Right lobe of liver (tissue), 6 donors: ENCODE results near the gene ASMT. TPM values are rescaled to one million over a fixed set of nuclear protein-coding genes. Genes with fewer than 3 reads are reported as not detected.

Experiments
- ATAC-seq, 4 donors: fragments of 200-7000 bp; cut with Tn5 transposase; one replicate each; pipeline ENCODE4 v1.9.1; 2020; ENCODE audit warnings: mild to moderate bottlenecking in 4 of 4, moderate library complexity in 4 of 4
- DNase-seq, 3 donors: peaks; one replicate each; pipeline ENCODE4 v3.0.0-alpha.2; 2020
- H3K27ac ChIP-seq, 3 donors: fragments of 200-600 bp; one replicate each; pipeline ENCODE4 v1.8.0; 2022
- H3K27me3 ChIP-seq, 2 donors: fragments of 200-600 bp; one replicate each; pipeline ENCODE4 v1.8.0; 2022
- H3K36me3 ChIP-seq, 4 donors: fragments of 200-600 bp; sonication (generic) in 1 of 4; one replicate each; pipeline versions ENCODE4 v1.5.1 to v1.8.0; 2017 to 2022; ENCODE audit warnings: control low read depth in 1 of 4
- H3K4me1 ChIP-seq, 4 donors: fragments of 200-600 bp; sonication (generic) in 1 of 4; one replicate each; pipeline versions ENCODE4 v1.5.1 to v1.8.0; 2017 to 2022; ENCODE audit warnings: control low read depth in 1 of 4
- H3K4me3 ChIP-seq, 3 donors: fragments of 200-600 bp; one replicate each; pipeline ENCODE4 v1.8.0; 2022
- H3K9me3 ChIP-seq, 4 donors: fragments of 200-600 bp; sonication (generic) in 1 of 4; one replicate each; pipeline versions ENCODE4 v1.5.1 to v1.8.0; 2017 to 2022; ENCODE audit warnings: control low read depth in 1 of 4
- POLR2A ChIP-seq: fragments of 450-650 bp; IDR thresholded peaks from one replicate; pipeline ENCODE4 v1.6.1; 2017; ENCODE audit warnings: antibody characterized with exemption, mild to moderate bottlenecking
- WGBS: methylation state at CpG from one replicate; pipeline ENCODE4 v1.1.6; 2018; ENCODE audit warnings: low coverage, low lambda C conversion rate; ENCODE audit not compliant: insufficient coverage; ENCODE audit errors: missing lambda C conversion rate; 5-methylcytosine and 5-hydroxymethylcytosine counted together
- intact Hi-C, 2 donors: fragments of 100-400 bp; cut with DNase I; formaldehyde crosslinking; loops; one replicate each; pipeline versions ENCODE4 v1.11.2 to v1.14.1; 2022
- total RNA-seq, 6 experiments: library from RNA; depleted of rRNA in 2 of 6; stranded (reverse); fragments of >200 nt in 2 of 6; fragmentation: NEBNext Ultra II Directional in 3 of 6; extraction: Animal tissue kit (Norgen Biotek cat#: 25700) in 3 of 6; gene quantifications; one replicate each; pipeline versions ENCODE4 v1.1.0 to v1.2.4, GENCODE V29; 2016 to 2023
- TF ChIP-seq, protein P1 (sequence below), 4 donors: fragments of 200-600 bp in 3 of 4; fragments of 450-650 bp in 1 of 4; IDR thresholded peaks; one replicate each; pipeline versions ENCODE4 v1.5.1 to v1.8.0; 2016 to 2022; ENCODE audit warnings: antibody characterized with exemption in 4 of 4, mild to moderate bottlenecking in 2 of 4
- donor health status: DM: no; HTN: yes; CAD: no.
- donor health status: DM: no; HTN: no; CAD: no.
- donor health status: DM: no; HTN: no; CAD: no.
- donor health status: DM: no; HTN: yes; CAD: no.
- donor health status: DM: no; HTN: yes; CAD: no.

Gene ASMT
- total RNA-seq, 6 experiments from 2014 or later, result 0.13 TPM; not detected in 5

DNA sequence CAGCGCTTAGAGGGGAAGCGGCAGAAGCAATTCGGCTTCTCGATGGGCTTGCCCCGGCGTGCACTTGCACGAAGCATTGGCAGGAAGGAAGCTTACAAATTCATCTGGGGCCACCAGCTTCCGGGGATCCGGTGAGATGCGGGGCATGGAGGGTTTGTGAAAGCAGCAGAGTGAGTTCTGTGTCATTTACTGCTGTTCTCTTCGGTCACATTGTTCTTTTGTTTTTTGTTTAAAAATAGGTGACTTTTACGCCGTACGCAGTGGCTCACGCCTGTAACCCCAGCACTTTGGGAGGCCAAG lies 47.0 kb downstream of the ASMT start:
- DNase-seq (no peak), ATAC-seq (no peak)
- intact Hi-C loops, result no loop called here
- Histone ChIP-seq H3K4me1 (no peaks in the 10 kb centered on the region), H3K4me3 (no peak overlapping the region), H3K9me3 (no peaks in the 10 kb centered on the region), H3K27me3 (no peaks in the 10 kb centered on the region), H3K36me3 (no peaks in the 10 kb centered on the region), H3K27ac (no peak overlapping the region)
- TF ChIP-seq, protein P1, sequence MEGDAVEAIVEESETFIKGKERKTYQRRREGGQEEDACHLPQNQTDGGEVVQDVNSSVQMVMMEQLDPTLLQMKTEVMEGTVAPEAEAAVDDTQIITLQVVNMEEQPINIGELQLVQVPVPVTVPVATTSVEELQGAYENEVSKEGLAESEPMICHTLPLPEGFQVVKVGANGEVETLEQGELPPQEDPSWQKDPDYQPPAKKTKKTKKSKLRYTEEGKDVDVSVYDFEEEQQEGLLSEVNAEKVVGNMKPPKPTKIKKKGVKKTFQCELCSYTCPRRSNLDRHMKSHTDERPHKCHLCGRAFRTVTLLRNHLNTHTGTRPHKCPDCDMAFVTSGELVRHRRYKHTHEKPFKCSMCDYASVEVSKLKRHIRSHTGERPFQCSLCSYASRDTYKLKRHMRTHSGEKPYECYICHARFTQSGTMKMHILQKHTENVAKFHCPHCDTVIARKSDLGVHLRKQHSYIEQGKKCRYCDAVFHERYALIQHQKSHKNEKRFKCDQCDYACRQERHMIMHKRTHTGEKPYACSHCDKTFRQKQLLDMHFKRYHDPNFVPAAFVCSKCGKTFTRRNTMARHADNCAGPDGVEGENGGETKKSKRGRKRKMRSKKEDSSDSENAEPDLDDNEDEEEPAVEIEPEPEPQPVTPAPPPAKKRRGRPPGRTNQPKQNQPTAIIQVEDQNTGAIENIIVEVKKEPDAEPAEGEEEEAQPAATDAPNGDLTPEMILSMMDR (IDR thresholded peaks at IDR 0.05), result no peak
- TF ChIP-seq POLR2A, result no peak
- 80% methylated on average over 9 of the region's 15 CpGs for WGBS

DNA sequence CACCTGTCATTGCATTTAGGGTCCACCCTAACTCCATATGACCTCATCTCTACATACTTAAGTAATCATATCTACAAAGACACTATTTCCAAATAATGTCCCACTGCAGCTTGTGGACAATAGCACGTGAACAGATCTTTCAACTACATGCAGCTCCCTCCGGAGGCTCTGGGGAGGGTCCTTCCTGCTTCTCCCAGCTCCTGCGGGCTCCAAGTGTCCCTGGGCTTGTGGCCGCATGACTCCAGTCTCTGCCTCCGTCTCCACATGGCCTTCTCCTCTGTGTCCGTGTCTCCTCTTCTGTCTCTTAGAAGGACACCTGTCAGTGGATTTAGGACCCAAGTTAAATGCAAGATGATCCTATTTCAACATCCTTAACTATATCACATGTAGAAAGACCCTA lies 52.7 kb downstream of the ASMT start:
- no peak overlapping the region for H3K4me3 ChIP-seq
- intact Hi-C loops, result no loop called here
- H3K9me3 ChIP-seq, result no peaks in the 10 kb centered on the region
- H3K27me3 ChIP-seq, result no peaks in the 10 kb centered on the region
- 56% methylated on average over 6 of the region's 6 CpGs for WGBS
- no peak for TF ChIP-seq POLR2A
- TF ChIP-seq, protein P1 (IDR thresholded peaks at IDR 0.05), result no peak
- H3K36me3 ChIP-seq, result no peaks in the 10 kb centered on the region
- H3K27ac ChIP-seq, result no peak overlapping the region
- no peaks in the 10 kb centered on the region for H3K4me1 ChIP-seq
- no peak for DNase-seq
- no peak for ATAC-seq

- Histone ChIP-seq H3K4me1 (no peaks in the 10 kb centered on the region), H3K27me3 (no peaks in the 10 kb centered on the region), H3K9me3 (no peaks in the 10 kb centered on the region), H3K27ac (no peak overlapping the region), H3K36me3 (no peaks in the 10 kb centered on the region), H3K4me3 (no peak overlapping the region)
- TF ChIP-seq, protein P1 (IDR thresholded peaks at IDR 0.05), result peak; percentile 50 to 64 (median 56)
- no peak for TF ChIP-seq POLR2A
- intact Hi-C loops, result no loop called here
- 50% methylated on average over 4 of the region's 7 CpGs for WGBS
- ATAC-seq (peak; percentile 27 to 75 (median 58)), DNase-seq (no peak)
Observed at GRCh38 chrX:1673337-1673736, 58.5 kb downstream of the ASMT start.

- intact Hi-C loops, result no loop called here
- no peak overlapping the region for H3K27ac ChIP-seq
- H3K27me3 ChIP-seq, result no peaks in the 10 kb centered on the region
- ATAC-seq, result no peak
- H3K4me3 ChIP-seq, result no peak overlapping the region
- H3K9me3 ChIP-seq, result no peaks in the 10 kb centered on the region
- no peaks in the 10 kb centered on the region for H3K36me3 ChIP-seq
- H3K4me1 ChIP-seq, result no peaks in the 10 kb centered on the region
- 82% methylated on average over 7 of the region's 14 CpGs for WGBS
- DNase-seq, result no peak
- TF ChIP-seq, protein P1 (IDR thresholded peaks at IDR 0.05), result no peak
- no peak for TF ChIP-seq POLR2A
Observed at GRCh38 chrX:1676866-1677265, 62.0 kb downstream of the ASMT start.

DNA sequence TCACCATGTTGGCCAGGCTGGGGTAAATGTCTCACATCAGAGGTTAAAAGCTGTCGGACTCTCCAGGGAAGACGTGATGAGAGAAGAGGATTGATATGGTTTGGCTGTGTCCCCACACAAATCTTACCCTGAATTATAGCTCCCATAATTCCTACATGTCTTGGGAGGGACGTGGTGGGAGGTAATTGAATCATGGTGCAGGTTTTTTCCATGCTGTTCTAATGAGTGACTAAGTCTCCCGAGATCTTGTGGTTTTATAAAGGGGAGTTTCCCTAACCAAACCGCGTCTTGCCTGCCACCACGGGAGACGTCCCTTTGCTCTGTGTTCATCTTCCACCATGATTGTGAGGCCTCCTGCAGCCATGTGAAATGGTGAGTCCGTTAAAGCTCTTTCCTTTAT lies 64.4 kb downstream of the ASMT start:
- DNase-seq, result no peak
- intact Hi-C loops, result no loop called here
- Histone ChIP-seq H3K4me1 (no peaks in the 10 kb centered on the region), H3K27ac (no peak overlapping the region), H3K36me3 (no peaks in the 10 kb centered on the region), H3K27me3 (no peaks in the 10 kb centered on the region), H3K9me3 (no peaks in the 10 kb centered on the region), H3K4me3 (no peak overlapping the region)
- no peak for TF ChIP-seq POLR2A
- TF ChIP-seq, protein P1 (IDR thresholded peaks at IDR 0.05), result no peak
- 41% methylated on average over 7 of the region's 9 CpGs for WGBS
- ATAC-seq, result no peak
